ENCODE results near the gene OLFM2. TPM values are rescaled to one million over a fixed set of nuclear protein-coding genes. Genes with fewer than 3 reads are reported as not detected.
"Not testable (repeated sequence)": the region's sequence is repeated elsewhere in the genome, so short reads cannot be mapped to it uniquely, and the experiment has no call there.

Gene OLFM2
- total RNA-seq, 4 donors from 2014 or later: 4.6 to 114 (median 24.8) TPM; not detected in 1

- Histone ChIP-seq H3K27me3 (no peaks in the 10 kb centered on the region), H3K9me3 (no peaks in the 10 kb centered on the region), H3K27ac (no peak overlapping the region), H3K36me3 (no peaks in the 10 kb centered on the region), H3K4me1 (peaks cover 4 to 7% of the 10 kb centered on the region in 2 donors), H3K4me3 (no peak overlapping the region)
- no peak for DNase-seq
- TF ChIP-seq POLR2A (IDR thresholded peaks at IDR 0.05) (no peak), CTCF (IDR thresholded peaks at IDR 0.05) (no peak)
- intact Hi-C loops (cut with DNase I; ENCODE audit: low total_unique reads): no loop called here
Measured at GRCh38 chr19:9823816-9824215, 112.5 kb downstream of the OLFM2 start.

- H3K4me1 ChIP-seq; H3K9me3 ChIP-seq; intact Hi-C loops (cut with DNase I; ENCODE audit: low total_unique reads); H3K36me3 ChIP-seq; H3K27me3 ChIP-seq: not testable (repeated sequence)
- Histone ChIP-seq H3K4me3 (peak overlapping the region in 1 of 2 donors; percentile 98), H3K27ac (peak overlapping the region; percentile 89 to 99)
- peak in 1 of 2 donors; percentile 28 for DNase-seq
Measured at GRCh38 chr19:9820034-9820433, 116.3 kb downstream of the OLFM2 start.

- intact Hi-C loops (cut with DNase I; ENCODE audit: low total_unique reads): no loop called here
- no peak for TF ChIP-seq POLR2A (IDR thresholded peaks at IDR 0.05)
- no peak for TF ChIP-seq CTCF (IDR thresholded peaks at IDR 0.05)
Measured at GRCh38 chr19:9819596-9819909, 116.8 kb downstream of the OLFM2 start.

GRCh38 chr19:9818734-9819595 lies 117.3 kb downstream of the OLFM2 start, which contains the start of gene FBXL12:
TSS of gene FBXL12 (minus strand) at chr19:9819079. CDS start at chr19:9818813, 266 bp downstream.
- no peaks in the 10 kb centered on the region for H3K36me3 ChIP-seq
- peak; percentile 82 to 87 for TF ChIP-seq POLR2A (IDR thresholded peaks at IDR 0.05)
- peak in 1 of 4 experiments; percentile 7 for TF ChIP-seq CTCF (IDR thresholded peaks at IDR 0.05)
- H3K27ac ChIP-seq: peak within 1 kb of the TSS; percentile 89 to 99
- peak; percentile 100 for DNase-seq
- no peaks in the 10 kb centered on the region for H3K27me3 ChIP-seq
- H3K9me3 ChIP-seq: no peaks in the 10 kb centered on the region
- no peaks in the 10 kb centered on the region for H3K4me1 ChIP-seq
- intact Hi-C loops (cut with DNase I; ENCODE audit: low total_unique reads): no loop called here
- H3K4me3 ChIP-seq: peak within 1 kb of the TSS; percentile 84 to 98

More at GRCh38 chr19:9819596-9819909, 116.8 kb downstream of the OLFM2 start:
- peak overlapping the region; percentile 89 to 99 for H3K27ac ChIP-seq
- peak overlapping the region; percentile 84 to 98 for H3K4me3 ChIP-seq
- H3K4me1 ChIP-seq: no peaks in the 10 kb centered on the region
- DNase-seq: no peak
- H3K9me3 ChIP-seq: no peaks in the 10 kb centered on the region
- H3K27me3 ChIP-seq: no peaks in the 10 kb centered on the region
- H3K36me3 ChIP-seq: no peaks in the 10 kb centered on the region

- TF ChIP-seq CTCF (IDR thresholded peaks at IDR 0.05) (no peak), POLR2A (IDR thresholded peaks at IDR 0.05) (no peak)
- Histone ChIP-seq H3K27ac (peak overlapping the region; percentile 89 to 99), H3K4me1 (no peaks in the 10 kb centered on the region), H3K27me3 (no peaks in the 10 kb centered on the region), H3K9me3 (no peaks in the 10 kb centered on the region), H3K36me3 (no peaks in the 10 kb centered on the region), H3K4me3 (peak overlapping the region; percentile 84 to 98)
- no peak for DNase-seq
- intact Hi-C loops (cut with DNase I; ENCODE audit: low total_unique reads): no loop called here
Measured at GRCh38 chr19:9818175-9818733, 118.1 kb downstream of the OLFM2 start.
